Measurements from ENCODE around the gene WEE1.

GRCh38 chr11:9607511-9607899 lies 34.0 kb downstream of the WEE1 start:
- TF ChIP-seq ZNF274 (IDR thresholded peaks at IDR 0.05; ENCODE audit: low read depth, low read length) = no peak
- TF ChIP-seq YY1 (IDR thresholded peaks at IDR 0.05; ENCODE audit: insufficient read depth, insufficient read length) = no peak
- TF ChIP-seq SUZ12 (IDR thresholded peaks at IDR 0.05; ENCODE audit: extremely low read depth, insufficient read depth, insufficient read length) = no peak
